GM19438 (cell line): Measurements from ENCODE around the gene STARD7.
"Not testable (repeated sequence)": the region's sequence is repeated elsewhere in the genome, so short reads cannot be mapped to it uniquely, and the experiment has no call there.

ENCODE experiments used
- ATAC-seq: cut with Tn5 transposase; IDR thresholded peaks from one replicate; pipeline ENCODE4 v1.9.1; 2021; ENCODE audit warnings: low read depth; ENCODE audit not compliant: unreplicated experiment

Gene STARD7, protein sequence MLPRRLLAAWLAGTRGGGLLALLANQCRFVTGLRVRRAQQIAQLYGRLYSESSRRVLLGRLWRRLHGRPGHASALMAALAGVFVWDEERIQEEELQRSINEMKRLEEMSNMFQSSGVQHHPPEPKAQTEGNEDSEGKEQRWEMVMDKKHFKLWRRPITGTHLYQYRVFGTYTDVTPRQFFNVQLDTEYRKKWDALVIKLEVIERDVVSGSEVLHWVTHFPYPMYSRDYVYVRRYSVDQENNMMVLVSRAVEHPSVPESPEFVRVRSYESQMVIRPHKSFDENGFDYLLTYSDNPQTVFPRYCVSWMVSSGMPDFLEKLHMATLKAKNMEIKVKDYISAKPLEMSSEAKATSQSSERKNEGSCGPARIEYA

DNA sequence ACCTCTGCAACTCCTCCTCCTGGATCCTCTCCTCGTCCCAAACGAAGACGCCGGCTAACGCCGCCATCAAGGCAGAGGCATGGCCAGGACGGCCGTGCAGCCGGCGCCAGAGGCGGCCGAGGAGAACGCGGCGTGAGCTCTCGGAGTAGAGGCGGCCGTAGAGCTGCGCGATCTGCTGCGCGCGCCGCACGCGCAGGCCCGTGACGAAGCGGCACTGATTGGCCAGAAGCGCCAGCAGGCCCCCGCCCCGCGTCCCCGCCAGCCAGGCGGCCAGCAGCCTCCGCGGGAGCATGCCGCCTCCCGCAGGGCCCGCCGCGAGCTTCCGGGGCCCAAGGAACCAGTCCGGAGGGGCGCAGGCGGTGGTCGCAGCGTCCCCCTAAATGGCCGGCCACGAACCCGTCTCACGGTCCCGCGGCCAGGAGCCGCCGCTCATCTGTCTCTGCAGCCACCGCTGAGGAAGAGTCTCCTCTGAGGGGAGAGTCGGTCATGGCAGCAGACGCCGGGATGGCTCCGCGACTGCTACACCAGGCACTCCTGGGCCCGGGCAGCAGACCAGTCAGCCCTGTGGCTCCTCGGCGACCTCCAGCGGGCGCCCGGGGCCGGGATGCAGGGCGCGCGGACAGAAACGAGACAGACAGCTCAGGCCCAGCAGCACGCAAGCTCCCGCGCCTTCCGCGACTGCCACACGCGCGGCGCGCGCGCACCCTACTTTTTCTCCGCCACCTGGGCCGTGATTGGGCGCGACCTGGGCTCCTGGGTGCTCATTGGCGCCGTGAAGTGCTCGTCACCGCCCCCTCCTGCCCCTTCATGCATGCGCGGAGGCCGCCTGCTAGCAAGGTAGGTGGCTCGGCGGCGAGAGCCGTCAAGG, at the start of gene STARD7:
STARD7 (minus strand) TSS at position 685 of the 868 bp plus-strand sequence; CDS start at position 292, 393 bp downstream.
- ATAC-seq, result peak; percentile 82

DNA sequence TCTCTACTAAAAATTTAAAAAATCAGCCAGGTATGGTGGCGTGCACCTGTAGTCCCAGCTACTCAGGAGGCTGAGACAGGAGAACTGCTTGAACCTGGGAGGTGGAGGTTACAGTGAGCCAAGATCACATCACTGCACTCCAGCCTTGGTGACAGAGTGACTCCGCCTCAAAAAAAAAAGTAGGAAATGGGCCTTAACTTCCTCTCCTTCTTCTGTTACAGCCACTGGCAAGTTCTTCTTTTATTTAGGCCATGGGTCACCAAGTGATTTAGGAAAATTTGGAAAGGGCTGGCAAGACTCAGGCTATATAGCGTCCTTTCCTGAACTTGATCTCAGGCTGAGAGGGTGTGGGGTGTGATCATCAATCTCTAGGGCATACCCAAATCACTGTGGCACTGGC, 49.1 kb upstream of the STARD7 start:
- ATAC-seq, result not testable (repeated sequence)

DNA sequence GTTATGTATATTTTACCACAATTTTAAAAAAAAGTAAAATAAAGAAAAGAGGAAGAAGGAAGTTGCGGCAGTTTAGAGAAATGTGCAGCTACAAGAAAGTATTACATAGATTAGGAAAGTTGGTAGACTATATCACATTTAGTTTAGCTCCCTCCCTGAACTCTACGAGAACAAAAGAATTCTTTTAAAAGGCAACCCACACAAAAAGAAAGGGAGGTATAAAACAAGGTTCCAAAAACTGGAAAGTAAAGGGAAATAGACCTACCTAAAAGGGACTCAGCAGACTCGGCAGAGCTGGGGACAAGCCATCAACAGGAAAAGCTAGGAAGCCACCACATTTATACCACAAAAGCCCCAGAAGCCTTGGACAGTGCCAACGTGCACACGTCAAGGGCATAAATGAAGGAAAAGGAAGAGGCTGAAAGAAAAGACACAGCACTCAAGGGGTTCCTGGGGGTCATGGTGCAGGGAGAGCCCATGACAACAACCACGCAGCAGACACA, 48.0 kb upstream of the STARD7 start:
- ATAC-seq, result no peak

DNA sequence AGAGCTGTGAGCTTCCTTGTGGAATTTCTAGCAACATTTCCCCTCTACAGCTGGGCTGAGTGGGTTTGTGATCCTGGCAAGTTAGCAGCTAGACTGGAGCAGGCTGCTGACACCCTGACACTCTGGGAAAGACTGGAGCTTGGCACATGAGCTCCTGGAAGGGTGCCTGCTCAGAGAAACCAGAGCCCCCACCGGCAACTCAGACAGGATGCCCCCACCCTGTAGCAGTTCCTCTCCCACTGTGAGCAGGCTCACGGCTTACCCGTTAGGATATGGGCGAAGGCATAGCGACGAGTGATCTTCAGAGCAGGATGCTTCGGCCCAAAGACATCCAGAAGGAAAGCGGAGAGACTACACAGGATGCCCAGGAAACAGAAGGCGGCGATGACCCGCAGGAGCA, 45.9 kb upstream of the STARD7 start:
- no peak for ATAC-seq

DNA sequence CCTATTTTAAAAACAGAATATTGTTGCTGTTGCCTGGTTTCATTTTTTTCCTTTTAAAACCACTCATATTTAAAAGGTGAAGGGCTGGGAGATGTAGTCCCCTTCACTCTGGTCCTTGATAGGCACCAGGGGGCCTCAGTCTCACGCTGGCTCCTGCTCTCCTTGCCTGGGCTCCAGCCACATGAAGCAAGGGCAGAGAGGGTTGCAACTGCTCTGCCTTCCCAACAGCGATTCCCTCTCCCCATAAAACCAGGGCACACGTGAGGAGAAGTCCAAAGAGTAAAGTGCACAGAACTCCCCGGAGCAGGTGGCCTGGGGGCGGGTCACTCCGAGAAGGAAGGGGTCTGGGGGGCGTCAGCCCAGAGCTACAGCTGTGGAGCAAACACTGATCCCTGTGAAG, 44.4 kb upstream of the STARD7 start:
- ATAC-seq, result no peak

DNA sequence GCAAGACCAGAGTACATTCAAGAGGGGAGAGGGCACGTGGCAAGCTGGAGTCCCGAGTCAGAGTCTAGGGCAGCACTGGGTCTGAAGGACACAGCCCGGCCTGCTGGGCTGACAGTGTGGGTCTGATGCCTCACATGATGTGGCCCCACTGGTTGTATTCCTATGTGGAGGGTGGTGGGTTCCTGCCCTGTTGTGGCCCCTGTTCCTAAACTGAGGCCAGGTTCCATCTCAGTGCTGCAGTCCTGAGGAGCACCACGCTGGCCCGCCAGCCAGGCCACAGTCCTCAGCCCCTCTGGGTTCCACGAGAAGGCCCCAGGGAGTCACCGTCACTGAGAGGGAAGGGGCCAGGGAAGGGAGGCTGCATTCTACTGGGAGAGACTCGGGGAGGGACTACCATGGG, 43.9 kb upstream of the STARD7 start:
- ATAC-seq, result no peak

DNA sequence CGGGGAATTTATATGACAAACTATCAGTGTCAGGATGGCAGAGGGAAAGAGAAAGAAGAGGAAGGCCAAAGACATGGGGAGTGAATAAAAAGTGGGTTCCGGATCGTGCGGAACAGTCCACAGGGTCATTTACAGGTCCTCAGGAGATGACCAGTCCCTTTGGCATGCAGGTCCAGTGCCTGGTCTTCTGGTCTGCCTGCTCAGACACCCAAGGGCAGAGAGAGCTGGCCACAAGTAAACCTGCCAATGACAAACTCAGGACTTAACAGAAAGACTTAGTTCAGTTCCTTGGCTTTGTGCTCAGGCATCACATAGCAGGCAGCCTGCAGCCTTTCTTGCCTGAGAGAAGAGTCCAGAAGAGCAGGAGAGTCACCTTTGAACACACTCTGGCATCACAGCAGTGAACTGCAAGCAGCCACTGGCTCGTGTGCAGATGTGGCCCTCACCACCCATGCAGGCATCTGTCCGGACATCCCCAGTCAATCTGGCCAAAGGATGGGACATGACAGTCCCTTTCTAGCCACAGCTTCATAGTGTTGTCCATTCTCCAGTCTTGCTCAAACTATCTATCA, 43.2 kb upstream of the STARD7 start:
- ATAC-seq, result no peak

DNA sequence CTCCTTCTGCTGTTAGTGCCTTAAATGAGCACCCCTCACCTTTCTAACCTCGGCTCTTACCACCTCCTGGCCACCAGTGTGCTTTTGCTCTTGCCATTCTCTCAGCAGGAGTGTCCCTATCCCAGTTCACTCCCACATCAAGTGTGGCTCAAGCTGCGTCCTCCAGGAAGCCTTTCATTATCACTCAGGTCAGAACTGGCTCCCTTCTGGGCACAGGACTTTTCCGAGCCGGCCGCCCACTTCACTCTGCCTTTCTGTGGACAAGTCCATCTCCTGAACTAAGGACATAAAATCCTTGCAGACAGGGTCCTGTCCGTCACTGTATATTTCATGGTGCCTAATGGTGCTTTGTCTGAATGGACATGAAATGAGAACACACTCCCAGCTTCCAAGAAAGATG, 41.6 kb upstream of the STARD7 start:
- no peak for ATAC-seq

DNA sequence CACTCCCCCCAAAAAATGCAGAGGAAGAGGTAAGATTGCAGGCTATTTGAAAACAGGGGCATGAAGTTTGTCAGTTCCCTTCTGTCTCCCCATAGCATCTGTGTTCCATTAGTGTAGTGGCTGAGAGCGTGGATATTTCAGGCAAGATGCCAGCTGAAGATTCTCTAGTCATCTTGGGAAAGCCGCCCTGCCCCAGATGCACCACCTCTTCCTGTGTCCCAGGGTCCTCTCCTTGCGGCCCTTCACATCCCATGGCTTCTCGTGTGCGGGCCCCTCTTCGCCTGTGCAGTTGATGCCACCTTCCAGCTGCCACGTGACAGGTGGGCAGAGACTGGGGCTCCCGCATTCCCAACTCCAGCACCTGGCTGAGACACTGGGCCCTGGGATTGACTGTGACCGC, 41.0 kb upstream of the STARD7 start:
- no peak for ATAC-seq

DNA sequence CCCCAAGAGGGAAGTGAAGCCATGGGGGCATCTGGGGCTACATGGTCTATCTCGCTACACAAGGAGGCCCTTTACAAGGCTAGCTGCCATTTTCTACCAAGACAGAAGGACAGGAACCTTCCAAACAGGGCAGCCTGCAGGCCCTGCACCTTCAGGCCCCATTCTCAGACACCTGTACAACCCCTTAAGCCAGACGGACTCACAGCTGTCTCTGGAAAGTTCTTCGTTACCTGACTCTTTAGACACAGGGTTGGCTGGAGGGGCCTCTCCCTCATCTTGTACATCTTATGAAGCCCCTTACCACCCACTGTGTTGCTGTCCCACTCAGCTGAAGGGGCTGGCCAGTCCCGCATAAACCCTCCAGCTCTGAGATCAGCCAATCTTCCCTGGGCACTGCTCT, 40.0 kb upstream of the STARD7 start:
- no peak for ATAC-seq

DNA sequence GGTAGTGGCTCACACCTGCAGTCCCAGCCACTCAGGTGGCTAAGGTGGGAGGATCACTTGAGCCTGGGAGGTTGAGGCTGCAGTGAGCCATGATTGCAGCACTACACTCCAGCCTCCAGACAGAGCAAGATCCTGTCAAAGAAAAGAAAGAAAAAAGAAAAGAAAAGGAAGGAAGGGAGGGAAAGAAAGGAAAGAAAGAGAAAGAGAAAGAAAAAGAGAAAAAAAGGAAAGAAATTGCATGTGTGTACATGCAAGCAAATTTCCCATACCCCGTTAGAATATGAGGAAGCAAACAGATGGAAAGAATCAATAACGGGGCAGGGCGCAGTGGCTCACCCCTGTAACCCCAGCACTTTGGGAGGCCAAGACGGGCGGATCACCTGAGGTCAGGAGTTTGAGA, 39.3 kb upstream of the STARD7 start:
- ATAC-seq, result no peak

DNA sequence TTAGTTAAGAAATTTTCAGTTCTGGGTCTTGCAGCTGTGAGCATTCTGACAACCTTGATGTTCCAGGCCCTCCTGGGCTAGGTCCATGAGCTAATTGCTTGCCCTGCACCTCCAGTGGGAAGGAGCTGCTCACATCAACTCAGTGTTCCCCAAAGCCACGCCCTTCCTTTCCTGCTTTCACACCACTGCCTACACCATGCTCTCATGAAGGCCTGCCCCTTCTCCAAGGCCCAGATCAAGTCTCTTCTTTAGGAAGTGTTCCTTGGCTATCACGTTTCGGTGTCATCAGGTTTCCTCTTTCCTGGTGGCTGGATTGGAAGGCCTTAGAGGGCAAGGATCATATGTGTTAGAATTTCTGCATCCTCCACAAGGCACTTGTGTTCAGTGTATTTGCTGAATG, 38.4 kb upstream of the STARD7 start:
- ATAC-seq, result no peak

DNA sequence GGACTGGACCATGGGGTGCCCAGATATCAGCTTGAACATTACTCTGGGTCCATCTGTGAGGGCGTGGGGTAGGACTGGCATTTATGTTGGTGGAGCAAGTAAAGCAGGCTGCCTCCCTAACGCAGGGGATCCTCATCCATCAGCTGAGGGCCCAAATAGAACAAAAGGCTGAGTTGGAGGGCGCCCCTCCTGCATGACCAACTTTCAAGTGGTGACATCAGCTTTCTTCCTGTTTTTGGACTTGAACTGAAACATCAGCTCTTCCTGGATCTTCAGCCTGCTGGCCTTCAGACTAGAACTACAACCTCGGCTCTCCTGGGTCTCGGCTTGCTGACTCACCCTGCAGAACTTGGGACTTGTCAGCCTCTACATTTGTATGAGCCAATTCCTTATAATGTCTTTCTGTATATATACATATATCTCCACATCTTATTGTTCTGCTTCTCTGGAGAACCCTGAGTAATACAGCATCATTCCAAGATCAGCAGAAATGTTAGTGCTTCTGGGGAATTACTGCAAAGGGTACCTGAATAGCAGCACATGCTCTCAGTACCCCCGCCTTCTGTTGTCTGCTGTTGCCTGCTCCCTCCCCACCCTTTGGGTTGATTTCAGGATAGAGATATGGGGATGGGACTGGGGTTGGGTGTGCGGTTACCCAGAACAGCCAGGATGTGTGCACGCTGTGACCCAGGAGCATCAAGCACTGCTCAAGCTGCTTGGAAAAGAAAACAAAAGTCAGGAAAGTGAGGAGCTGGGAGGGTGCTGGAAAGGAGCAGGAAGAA, 37.2 kb upstream of the STARD7 start:
- ATAC-seq, result no peak

DNA sequence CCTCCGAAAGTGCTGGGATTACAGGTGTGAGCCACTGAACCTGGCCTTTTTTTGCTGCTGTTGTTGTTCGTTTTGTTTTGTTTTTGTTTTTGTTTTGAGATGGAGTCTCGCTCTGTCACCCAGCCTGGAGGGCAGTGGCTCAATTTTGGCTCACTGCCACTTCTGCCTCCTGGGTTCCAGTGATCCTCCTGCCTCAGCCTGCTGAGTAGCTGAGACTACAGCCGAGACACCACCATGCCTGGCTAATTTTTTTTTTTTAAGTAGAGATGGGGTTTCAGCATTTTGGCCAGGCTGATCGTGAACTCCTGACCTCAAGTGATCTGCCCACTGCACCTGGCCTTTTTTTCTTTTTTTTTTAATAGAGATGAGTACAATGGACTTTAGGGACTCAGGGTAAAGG, 35.2 kb upstream of the STARD7 start:
- no peak for ATAC-seq

DNA sequence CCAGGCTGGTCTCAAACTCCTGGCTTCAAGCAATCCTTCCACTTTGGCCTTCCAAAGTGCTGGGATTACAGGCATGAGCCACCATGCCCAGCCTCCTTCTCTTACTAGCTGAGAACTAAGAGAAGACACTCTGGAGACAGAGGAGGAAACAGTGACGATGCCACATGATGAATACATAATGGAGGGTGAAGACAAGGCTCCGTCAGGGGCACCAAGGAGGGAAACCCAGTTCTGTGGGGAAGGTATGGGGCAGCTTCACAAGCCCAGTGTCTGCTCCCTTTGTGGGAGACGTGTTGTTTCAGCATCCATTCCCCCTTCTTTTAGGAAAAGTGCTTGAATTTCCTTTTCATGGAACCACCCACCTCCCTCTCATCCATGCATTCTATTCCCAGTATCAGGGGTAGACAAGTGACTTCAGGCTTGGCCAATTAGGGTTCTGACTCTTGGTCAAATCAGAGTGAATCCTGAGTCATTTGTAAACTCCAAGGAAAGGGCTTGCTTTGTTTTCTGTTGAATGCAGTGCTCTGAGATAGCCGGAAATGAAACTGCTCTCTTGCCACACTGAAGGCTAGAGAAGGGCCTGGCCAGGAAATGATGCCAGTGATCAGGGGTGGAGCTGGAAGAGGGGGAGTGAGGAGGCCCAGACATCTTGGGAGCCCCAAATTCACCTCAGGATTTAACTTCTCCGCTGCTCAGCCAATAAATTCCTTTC, 33.4 kb upstream of the STARD7 start:
- ATAC-seq, result peak; percentile 91

DNA sequence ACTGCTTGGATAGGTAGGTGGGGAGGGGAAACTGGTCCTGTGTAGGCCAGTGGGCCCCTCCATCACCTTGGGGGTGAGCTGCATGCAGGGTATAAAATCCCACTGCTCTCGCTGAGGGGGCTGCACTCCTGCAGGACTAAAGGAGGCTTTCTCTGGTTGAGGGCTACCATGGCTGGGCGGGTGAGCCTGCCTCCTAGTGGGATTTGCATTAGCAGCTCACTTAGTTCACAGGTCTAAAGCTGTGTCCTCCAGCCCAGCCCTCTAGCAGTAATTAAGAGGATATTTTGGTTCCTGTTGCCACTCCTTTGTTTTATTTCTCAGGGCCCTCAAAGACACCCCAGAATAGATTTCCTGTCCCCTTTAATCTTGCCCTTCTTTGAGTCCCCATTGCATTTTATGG, 32.6 kb upstream of the STARD7 start:
- no peak for ATAC-seq

DNA sequence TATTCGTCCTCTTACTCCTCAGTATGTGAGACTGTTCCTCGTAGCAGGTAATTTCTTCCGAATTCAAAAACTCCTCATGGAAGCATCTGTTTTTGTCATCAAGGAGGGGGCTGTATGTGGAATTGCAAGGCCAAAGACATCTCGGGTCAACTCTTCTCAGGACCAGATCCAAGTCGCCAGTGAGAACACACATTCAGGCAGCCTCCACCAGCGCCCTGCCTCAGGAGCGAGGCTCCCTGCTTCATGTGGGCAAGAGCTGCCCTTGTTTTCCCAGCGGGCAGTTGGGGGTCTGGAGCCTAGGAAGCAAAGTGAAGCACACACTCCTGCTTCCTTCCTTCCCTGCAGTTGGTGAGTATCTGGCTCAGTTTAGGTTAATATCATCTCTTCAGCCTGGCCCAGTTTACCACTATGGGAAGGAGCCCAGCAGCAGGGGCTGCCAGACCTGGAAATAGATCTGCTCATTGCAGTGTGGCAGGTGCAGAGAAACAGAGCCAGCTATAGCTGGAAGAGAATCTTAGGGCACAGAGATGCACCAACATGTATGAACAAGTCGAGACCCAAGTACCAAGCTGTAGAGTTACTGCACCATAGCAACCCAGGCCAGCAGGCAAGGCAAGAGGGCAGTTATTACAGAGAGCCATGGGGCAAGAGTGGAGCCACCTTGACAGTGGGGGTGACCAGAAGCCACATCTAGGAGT, 31.9 kb upstream of the STARD7 start:
- ATAC-seq, result no peak

DNA sequence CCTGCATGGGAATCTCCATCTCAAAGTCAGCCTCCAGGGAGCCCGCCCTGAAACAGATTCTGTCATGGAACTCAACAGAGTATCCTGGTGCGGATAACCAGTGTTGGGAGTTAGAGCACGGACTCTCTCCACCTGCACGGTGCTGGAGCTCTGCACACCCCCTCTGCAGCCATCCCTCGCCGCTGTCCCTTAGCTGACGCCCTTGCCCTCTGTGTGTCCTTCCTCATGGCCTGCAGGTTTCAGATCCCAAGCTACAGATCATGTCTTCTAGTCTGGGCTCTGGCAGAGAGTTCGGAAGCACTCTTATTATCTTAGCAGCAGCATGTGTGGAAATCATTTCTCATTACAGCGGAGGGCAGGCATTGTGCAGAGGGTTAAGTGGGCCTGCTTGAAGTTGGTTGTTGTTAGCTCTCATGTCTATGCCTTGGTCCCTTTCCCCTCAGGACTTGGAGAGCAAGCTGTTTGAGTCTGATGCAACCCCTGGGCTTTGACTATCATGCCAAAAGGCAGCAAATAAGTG, 31.2 kb upstream of the STARD7 start:
- ATAC-seq, result no peak

DNA sequence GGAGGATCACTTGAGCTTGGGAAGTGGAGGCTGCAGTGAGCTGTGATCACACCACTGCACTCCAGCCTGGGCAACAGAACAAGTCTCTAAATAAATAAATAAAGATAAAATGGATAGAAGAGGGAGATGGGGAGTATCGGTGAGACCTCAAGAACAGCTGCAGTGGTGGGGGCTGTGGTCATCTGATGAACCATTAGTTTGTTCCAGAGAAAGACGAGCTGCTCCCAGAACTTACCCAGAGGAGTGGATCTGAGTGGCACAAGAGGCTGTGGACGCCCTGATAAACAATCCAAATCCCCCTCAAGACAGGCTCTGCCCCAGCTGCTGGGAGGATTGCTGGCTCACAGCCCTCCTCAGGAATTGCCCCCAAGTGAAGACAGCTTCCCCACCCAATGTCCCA, 30.5 kb upstream of the STARD7 start:
- ATAC-seq, result no peak
